ENCODE data around the gene SORCS2. TPM values are rescaled to one million over a fixed set of nuclear protein-coding genes. Genes with fewer than 3 reads are reported as not detected.

SORCS2 gene
- total RNA-seq, 2 donors from 2014 or later = 1.5 to 1.7 TPM

DNA sequence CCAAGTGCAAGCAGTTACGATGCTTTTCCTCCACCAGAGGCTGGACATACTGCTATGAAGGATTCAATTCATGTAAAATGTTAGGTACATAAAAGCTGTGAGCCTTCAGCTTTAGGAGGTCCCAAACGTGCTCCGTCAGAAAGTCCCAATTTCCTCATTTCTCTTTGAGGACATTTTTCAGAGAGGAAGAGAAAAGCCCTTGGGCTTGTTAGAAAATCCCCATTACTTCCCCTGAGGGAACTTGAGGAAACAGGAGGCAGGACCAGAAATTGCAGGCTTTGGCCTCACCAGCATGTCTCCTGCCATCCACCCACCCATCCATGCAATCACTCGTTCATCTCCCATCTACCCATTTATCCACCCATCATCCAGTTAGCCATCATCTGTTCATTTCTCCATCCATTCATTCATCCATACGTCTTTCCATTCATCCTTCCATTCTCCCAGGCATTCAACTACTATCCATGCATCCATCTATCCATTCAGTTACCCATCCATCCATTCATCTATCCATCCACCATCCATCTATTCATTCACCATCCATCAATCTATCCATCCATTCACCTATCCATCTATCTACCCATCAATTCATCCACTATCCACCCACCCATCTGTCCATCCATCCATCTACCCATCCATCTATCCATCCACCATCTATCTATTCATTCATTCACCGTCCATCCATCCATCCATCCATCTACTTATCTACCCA is 523.8 kb downstream of the SORCS2 start:
- Histone ChIP-seq H3K36me3 (no peaks in the 10 kb centered on the region), H3K4me1 (peaks cover 0 to 4% of the 10 kb centered on the region in 2 donors), H3K27ac (no peak overlapping the region), H3K4me3 (no peak overlapping the region), H3K27me3 (no peaks in the 10 kb centered on the region), H3K9me3 (no peaks in the 10 kb centered on the region)
- TF ChIP-seq, protein P1, sequence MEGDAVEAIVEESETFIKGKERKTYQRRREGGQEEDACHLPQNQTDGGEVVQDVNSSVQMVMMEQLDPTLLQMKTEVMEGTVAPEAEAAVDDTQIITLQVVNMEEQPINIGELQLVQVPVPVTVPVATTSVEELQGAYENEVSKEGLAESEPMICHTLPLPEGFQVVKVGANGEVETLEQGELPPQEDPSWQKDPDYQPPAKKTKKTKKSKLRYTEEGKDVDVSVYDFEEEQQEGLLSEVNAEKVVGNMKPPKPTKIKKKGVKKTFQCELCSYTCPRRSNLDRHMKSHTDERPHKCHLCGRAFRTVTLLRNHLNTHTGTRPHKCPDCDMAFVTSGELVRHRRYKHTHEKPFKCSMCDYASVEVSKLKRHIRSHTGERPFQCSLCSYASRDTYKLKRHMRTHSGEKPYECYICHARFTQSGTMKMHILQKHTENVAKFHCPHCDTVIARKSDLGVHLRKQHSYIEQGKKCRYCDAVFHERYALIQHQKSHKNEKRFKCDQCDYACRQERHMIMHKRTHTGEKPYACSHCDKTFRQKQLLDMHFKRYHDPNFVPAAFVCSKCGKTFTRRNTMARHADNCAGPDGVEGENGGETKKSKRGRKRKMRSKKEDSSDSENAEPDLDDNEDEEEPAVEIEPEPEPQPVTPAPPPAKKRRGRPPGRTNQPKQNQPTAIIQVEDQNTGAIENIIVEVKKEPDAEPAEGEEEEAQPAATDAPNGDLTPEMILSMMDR (IDR thresholded peaks at IDR 0.05) = no peak
- DNase-seq (ENCODE audit: low spot score) = no peak

DNA sequence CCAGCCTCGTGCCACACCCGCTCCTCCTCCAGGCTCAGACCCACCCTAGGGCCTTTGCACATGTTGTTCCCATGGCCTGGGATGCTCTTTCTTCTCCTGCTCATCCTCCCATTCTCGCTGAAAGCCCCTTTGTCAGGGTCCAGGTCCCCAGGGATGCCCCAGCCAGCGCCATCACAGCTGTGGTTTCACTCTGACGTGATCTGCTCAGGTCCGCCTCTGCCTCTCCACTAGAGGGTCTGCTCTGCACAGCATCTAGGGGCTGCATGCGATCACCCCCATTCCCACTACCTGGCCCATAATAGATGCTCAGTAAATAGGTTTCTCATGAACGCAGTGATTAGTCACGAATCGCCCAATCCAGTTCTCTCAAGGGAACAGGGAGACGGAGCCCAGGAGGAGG is 524.8 kb downstream of the SORCS2 start:
- no peaks in the 10 kb centered on the region for H3K27me3 ChIP-seq
- no peak overlapping the region for H3K4me3 ChIP-seq
- no peak overlapping the region for H3K27ac ChIP-seq
- H3K9me3 ChIP-seq = no peaks in the 10 kb centered on the region
- H3K4me1 ChIP-seq = peaks cover 0 to 4% of the 10 kb centered on the region in 2 donors
- TF ChIP-seq, protein P1 (IDR thresholded peaks at IDR 0.05) = no peak
- no peak for DNase-seq (ENCODE audit: low spot score)
- H3K36me3 ChIP-seq = no peaks in the 10 kb centered on the region

GRCh38 chr4:7717946-7718490 is 525.7 kb downstream of the SORCS2 start:
- TF ChIP-seq, protein P1 (IDR thresholded peaks at IDR 0.05) = no peak
- Histone ChIP-seq H3K4me3 (no peak overlapping the region), H3K9me3 (no peaks in the 10 kb centered on the region), H3K27me3 (no peaks in the 10 kb centered on the region), H3K4me1 (peaks cover 0 to 4% of the 10 kb centered on the region in 2 donors), H3K36me3 (no peaks in the 10 kb centered on the region), H3K27ac (no peak overlapping the region)
- DNase-seq (ENCODE audit: low spot score) = no peak

DNA sequence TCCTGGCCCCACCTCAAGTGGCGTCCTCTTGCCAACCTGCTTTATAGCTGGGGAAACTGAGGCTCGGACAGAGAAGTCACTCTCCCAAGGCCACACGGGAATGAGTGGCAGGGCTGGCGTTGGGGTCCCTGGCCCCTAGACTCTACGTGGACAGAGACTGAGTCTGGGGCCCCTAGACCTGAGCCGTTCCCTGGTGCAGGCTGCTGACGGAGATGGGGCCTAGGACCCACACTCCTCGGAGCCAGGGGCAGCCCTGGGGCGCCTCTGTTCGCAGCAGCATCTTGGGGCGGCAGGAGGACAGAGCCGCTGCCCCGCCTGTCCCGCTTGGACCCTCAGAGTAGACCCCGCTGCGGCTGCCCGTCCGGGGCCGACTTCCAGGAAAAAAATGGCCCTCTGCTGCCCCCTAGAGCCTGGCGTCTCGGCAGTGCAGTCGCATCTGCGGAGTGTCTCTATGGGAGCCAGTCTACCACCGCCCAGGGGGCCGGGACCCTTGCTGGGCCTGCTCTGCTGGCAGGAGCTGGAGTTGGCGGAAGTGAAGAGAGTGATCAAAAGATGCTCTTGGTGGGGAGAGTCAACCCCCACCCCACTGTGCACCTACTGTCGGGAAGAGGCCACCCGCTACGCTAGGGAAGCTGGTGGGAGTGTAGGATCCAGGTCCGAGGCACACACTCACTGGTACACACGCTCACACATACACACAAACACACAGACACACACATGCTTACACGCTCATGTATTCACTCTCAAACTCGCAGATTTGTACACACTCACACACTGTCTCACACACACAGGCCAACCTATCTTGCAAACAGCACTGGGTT is 527.2 kb downstream of the SORCS2 start:
- DNase-seq (ENCODE audit: low spot score) = no peak
- no peaks in the 10 kb centered on the region for H3K36me3 ChIP-seq
- H3K4me3 ChIP-seq = no peak overlapping the region
- H3K27ac ChIP-seq = no peak overlapping the region
- TF ChIP-seq, protein P1 (IDR thresholded peaks at IDR 0.05) = peak; percentile 81 to 88
- H3K27me3 ChIP-seq = no peaks in the 10 kb centered on the region
- H3K4me1 ChIP-seq = peaks cover 0 to 4% of the 10 kb centered on the region in 2 donors
- no peaks in the 10 kb centered on the region for H3K9me3 ChIP-seq

DNA sequence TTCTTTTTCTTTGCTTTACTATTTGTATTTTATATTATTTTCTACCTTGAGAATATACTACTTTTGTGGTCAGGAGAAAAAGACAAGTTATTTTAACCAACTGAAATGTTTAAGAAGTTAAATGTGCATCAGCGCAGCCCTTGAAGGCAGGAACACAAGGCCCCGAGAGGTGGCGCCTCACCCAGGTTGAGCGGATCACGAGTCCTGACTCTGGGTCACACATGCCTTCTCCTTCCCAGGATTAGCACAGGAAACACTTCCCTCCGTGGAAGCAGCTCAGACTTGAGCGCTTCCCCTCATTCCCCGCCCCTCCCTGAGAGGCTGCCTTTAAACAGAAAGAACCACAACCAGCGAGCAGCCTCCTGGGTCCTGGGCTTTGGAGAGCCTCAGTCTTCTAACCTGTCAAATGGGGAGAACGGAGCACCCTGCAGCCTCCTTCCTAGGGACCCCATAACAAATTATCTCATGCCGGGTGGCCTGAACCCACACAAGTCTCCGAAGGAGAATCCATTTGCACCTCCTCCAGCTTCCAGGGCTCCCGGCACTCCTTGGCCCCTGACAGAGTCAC is 529.7 kb downstream of the SORCS2 start:
- Histone ChIP-seq H3K9me3 (no peaks in the 10 kb centered on the region), H3K4me3 (no peak overlapping the region), H3K27ac (no peak overlapping the region), H3K36me3 (no peaks in the 10 kb centered on the region), H3K4me1 (peaks cover 0 to 4% of the 10 kb centered on the region in 2 donors), H3K27me3 (no peaks in the 10 kb centered on the region)
- TF ChIP-seq, protein P1 (IDR thresholded peaks at IDR 0.05) = no peak
- no peak for DNase-seq (ENCODE audit: low spot score)
